Pulmonary artery endothelial cell (primary cell): ENCODE data around the gene MAPK1. TPM values are rescaled to one million over a fixed set of nuclear protein-coding genes. Genes with fewer than 3 reads are reported as not detected.
"Not testable (repeated sequence)": the region's sequence is repeated elsewhere in the genome, so short reads cannot be mapped to it uniquely, and the experiment has no call there.

ENCODE experiments used
- DNase-seq: peaks from one replicate; pipeline ENCODE4 v3.0.0-alpha.2; 2011; ENCODE audit warnings: low read depth, low spot score
- total RNA-seq: library from RNA; depleted of rRNA; stranded (reverse); fragments of >200 nt; gene quantifications from 2 replicates; pipeline ENCODE4 v1.2.3, GENCODE V29; 2014

Gene MAPK1
- total RNA-seq, 1 donor from 2014 or later, result 74.7 TPM

- no peak for DNase-seq
Observed at GRCh38 chr22:21823740-21824444, 43.6 kb downstream of the MAPK1 start.

- DNase-seq, result no peak
Observed at GRCh38 chr22:21819183-21819770, 48.2 kb downstream of the MAPK1 start.

- no peak for DNase-seq
Observed at GRCh38 chr22:21818487-21819182, 48.8 kb downstream of the MAPK1 start.

- DNase-seq, result not testable (repeated sequence)
Observed at GRCh38 chr22:21817497-21817853, 50.0 kb downstream of the MAPK1 start.

- DNase-seq, result peak; percentile 92
Observed at GRCh38 chr22:21816787-21817496, 50.5 kb downstream of the MAPK1 start.

GRCh38 chr22:21816472-21816786, 51.0 kb downstream of the MAPK1 start:
- no peak for DNase-seq

- DNase-seq, result no peak
Observed at GRCh38 chr22:21815958-21816357, 51.5 kb downstream of the MAPK1 start.

- DNase-seq, result no peak
Observed at GRCh38 chr22:21815357-21815756, 52.1 kb downstream of the MAPK1 start.

GRCh38 chr22:21811982-21812381, 55.5 kb downstream of the MAPK1 start:
- DNase-seq, result no peak

GRCh38 chr22:21807544-21808529, 59.6 kb downstream of the MAPK1 start:
- DNase-seq, result peak; percentile 10

GRCh38 chr22:21805325-21805724, 62.1 kb downstream of the MAPK1 start:
- DNase-seq, result not testable (repeated sequence)

GRCh38 chr22:21803811-21804249, 63.6 kb downstream of the MAPK1 start:
- DNase-seq, result no peak

GRCh38 chr22:21802673-21803072, 64.8 kb downstream of the MAPK1 start:
- no peak for DNase-seq

GRCh38 chr22:21802056-21802455, 65.4 kb downstream of the MAPK1 start:
- DNase-seq, result no peak

GRCh38 chr22:21801304-21801644, 66.2 kb downstream of the MAPK1 start:
- not testable (repeated sequence) for DNase-seq

GRCh38 chr22:21800552-21801303, 66.7 kb downstream of the MAPK1 start:
- DNase-seq, result no peak

GRCh38 chr22:21797444-21798221, 69.8 kb downstream of the MAPK1 start:
- peak; percentile 76 for DNase-seq

- no peak for DNase-seq
Observed at GRCh38 chr22:21796863-21797262, 70.6 kb downstream of the MAPK1 start.

GRCh38 chr22:21796231-21796630, 71.2 kb downstream of the MAPK1 start:
- no peak for DNase-seq
